GM19324 (cell line): ENCODE data around the gene TRIM14.
A peak's percentile ranks its signal among the peaks of the same experiment; 100 is the strongest.

Source experiments
- ATAC-seq: cut with Tn5 transposase; IDR thresholded peaks from one replicate; pipeline ENCODE4 v1.9.1; 2021; ENCODE audit warnings: mild to moderate bottlenecking, moderate library complexity; ENCODE audit not compliant: unreplicated experiment, low FRiP score

The TRIM14 gene

DNA sequence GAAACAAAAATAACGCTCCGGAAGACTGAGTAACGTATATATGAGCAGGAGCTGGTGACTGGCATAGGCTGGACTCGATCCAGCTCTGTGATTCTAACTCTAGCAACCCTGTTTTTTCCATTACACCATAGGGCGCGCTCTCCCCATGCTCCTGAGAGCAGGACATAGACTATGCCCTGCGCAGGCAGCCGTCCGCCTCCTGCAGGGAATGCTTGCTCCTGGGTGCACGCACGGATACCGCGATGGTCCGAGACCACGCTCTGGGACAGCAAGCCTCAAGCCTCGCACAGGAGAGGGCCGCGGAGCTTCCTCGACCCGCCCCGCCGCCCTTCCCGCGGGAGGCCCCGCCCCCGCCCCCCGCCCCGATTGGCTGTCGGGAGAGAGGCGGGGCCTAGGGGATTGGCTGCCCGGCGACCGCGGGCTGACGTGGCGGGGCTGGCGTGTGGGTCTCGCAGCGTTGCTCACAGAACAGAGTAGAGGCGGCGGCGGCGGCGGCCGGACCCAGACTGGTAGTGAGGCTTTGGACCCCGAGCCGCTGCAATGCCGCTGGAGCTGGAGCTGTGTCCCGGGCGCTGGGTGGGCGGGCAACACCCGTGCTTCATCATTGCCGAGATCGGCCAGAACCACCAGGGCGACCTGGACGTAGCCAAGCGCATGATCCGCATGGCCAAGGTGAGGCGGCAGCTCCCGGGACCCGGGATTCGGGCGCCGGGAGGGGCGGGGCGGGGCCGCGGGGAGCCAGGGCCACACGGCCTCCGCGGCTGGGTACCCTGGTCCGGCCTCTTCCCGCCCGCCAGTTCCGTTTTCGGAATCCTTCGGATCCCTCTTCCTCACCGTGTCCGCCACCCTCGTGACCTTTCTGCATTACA is 62.5 kb downstream of the TRIM14 start, which contains the start of gene NANS:
Gene NANS (plus strand): TSS at position 464 of the 869 bp plus-strand sequence. CDS start 77 bp downstream, at position 541.
- peak; percentile 96 for ATAC-seq

DNA sequence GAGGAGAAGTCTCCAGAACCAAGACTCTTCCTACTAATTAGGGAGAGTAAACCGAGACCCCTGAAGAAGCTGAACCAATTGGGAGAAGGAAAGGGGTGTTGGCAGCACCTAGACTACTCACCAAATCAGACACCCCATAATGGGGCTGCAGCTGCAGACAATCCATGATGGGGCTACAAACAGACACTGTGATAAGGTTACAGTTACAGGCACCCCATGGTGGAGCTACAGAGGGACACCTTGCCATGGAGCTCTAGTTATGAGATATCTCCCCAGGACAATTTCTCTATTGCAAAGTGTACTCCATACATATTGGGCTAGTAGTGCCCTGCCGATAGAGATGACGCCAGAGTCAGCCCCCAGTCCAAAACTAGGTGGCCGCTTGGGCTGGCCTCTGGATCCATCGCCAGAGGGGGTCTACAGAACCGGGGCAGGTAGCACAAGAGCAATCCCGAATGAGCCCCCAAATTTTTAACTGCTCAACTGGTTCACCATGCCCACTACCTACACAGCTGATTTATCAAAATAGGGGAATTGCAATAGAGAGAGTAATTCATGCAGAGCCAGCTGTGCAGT is 64.6 kb downstream of the TRIM14 start:
- ATAC-seq: no peak

DNA sequence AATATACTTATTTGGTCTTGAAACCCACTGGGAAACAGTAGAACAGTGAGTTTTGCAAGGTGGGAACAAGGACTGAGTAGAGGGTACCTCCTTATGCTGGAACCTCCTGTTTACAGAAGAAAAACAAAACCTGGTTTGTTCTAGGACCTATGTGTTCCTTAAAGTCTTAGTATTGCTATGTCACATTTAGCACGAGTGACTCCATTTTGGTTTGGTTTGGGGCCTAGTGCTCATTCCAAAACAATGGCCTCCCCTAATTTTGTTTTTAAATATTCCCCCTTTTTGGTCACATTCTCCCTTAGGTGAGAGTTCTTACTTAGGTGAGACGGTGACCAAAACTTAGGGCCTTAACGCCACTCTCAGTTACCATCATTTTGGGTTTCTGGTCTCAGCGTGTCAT is 68.7 kb downstream of the TRIM14 start:
- ATAC-seq: no peak

GRCh38 chr9:98049288-98050072 is 69.5 kb downstream of the TRIM14 start:
- ATAC-seq: no peak

GRCh38 chr9:98047002-98047401 is 72.0 kb downstream of the TRIM14 start:
- no peak for ATAC-seq

- no peak for ATAC-seq
Observed at GRCh38 chr9:98046180-98046543, 72.9 kb downstream of the TRIM14 start.

- no peak for ATAC-seq
Observed at GRCh38 chr9:98045234-98046179, 73.5 kb downstream of the TRIM14 start.

- no peak for ATAC-seq
Observed at GRCh38 chr9:98043915-98044314, 75.1 kb downstream of the TRIM14 start.

- ATAC-seq: no peak
Observed at GRCh38 chr9:98040212-98040611, 78.8 kb downstream of the TRIM14 start.

GRCh38 chr9:98039607-98040017 is 79.4 kb downstream of the TRIM14 start:
- no peak for ATAC-seq

DNA sequence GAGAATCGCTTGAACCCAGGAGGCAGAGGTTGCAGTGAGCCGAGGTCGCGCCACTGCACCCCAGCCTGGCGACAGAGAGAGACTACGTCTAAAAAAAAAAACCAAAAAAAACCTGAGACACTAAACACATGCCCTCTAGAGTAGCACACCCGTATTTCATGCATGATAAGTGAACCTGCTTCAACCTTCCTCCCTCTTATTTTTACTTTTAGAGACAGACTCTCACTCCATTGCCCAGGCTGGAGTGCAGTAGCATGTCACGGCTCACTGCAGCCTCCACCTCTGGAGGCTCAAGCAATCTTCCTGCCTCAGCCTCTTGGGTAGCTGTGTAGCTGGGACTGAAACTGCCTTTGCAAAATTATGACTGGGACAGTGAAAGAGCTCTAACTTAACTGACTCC is 80.1 kb downstream of the TRIM14 start:
- no peak for ATAC-seq

- no peak for ATAC-seq
Observed at GRCh38 chr9:98037357-98037756, 81.7 kb downstream of the TRIM14 start.

DNA sequence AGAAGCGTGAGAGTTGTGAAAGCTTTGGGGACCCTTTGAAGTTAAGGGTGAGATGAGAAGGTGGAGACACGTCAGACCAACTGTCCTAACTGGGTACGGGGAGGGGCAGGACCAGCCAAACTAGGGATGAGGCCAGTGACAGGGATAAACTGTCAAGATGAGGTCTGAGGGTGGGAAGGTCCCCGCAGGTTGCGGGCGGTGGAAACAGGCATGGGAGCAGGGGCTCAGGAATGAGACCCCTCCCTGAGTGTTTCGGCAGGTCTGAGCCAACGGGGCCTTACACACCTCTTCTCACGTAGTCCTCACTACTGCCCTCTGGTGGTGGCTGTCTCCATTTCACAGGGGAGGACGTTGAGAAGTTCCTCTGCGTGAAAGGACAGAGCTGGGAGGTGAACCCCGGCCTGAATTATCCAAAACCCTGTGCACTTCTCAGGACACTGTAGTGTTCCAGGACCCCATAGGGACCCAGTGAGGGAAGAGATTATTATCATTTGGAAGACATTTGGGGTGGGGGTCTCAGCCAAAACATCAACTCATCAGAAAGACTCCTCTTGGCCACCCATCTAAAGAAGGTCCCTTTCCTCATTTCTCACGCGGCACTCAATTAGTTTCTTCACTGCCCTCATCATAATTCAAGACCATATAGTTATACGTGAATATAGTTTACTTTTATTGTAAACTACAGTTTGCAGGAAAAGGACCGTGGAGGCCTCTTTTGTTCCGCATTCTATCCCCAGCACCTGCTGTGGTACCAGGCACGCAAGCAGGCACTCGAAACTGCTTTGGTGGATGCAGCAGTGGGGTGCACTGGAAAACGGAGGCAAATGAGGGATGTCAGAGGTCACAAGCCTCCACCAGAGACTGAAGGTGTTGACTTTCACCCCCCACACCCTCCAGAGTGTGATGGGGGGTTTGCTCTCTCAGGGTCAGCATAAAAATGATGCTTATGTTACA is 84.2 kb downstream of the TRIM14 start:
- ATAC-seq: peak; percentile 48

GRCh38 chr9:98031935-98032334 is 87.1 kb downstream of the TRIM14 start:
- ATAC-seq: no peak

GRCh38 chr9:98031169-98031568 is 87.9 kb downstream of the TRIM14 start:
- ATAC-seq: no peak

DNA sequence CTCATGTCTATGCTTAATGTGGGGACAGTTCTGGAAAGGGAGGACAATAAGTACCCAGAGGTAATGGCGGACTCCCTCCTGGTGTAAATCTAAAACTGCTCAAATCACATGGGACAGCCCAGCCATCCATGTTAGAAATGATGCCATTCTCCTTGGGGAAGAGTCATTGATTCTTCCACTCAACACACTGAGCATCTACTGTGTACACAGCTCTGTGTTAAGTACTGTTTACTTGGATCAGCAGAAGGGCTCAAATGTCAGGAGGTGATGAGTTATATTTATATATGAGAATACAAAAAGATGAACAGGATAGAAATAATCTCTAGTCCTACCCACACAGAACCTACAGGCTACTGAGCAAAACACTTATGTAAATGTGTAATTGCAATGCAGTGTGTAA is 94.3 kb downstream of the TRIM14 start:
- ATAC-seq: no peak

DNA sequence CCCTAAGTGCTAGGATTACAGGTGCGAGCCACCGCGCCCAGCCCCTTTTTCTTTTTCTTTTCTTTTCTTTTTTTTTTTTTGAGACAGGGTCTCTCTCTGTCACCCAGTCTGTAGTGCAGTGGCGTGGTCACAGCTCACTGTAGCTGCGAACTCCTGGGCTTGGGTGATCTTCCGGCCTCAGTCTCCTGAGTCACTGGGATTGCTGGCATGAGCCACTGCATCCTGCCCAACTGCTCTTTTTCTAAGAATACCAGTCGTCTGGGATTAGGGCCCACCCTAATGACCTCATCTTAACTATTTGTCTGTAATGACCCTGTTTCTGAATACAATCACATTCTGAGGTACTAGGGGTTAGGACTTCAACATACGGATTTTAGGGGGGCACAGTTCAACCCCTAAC is 96.6 kb downstream of the TRIM14 start:
- ATAC-seq: no peak

DNA sequence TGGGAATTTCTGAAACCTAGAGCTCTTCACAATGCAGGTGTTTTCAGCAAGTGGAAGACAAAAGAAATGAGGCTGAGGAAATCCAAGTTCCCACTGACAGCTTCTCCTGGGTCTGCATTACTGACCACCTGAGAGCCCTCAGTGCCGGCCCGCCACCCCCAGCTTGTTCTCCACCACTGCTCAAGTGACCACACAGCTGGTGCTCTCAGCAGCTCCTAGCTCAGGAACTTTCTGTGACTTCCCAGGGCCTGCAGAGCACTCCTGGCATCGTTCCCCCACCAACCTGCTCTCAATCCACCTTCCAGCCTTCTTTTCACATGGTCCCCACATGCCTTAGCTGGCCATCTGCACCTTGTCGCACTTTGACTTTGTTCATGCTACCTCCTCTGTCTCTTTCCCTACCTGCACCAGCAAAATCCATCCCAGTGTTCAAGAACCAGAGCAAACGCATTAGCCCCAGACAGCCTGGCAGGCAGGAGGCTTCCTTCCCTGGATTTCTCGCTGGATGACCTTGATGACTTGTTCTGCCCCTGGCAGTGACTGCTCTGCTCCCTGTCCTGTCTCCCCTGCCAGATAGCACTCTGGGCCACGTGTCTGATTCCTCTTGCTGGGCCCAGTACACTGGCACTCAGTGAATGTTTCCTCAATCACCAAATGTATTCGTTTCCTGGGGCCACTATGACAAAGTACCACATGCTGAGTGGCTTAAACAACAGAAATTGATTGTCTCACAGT is 97.5 kb downstream of the TRIM14 start:
- ATAC-seq: no peak
